Thyroid gland (tissue), 4 donors: ENCODE data around the gene STARD9.
"Not testable (repeated sequence)": the region's sequence is repeated elsewhere in the genome, so short reads cannot be mapped to it uniquely, and the experiment has no call there.

ENCODE experiments used
- CTCF ChIP-seq, 6 experiments: fragments of 200-600 bp in 3 of 6; fragments of 450-650 bp in 3 of 6; sonication (generic) in 3 of 6; IDR thresholded peaks; one replicate each; pipeline ENCODE4 v1.5.1; 2016 to 2019; ENCODE audit warnings: antibody characterized with exemption in 6 of 6, mild to moderate bottlenecking in 2 of 6, inconsistent platforms in 1 of 6, moderate library complexity in 1 of 6
- POLR2A ChIP-seq, 2 donors: fragments of 450-650 bp; IDR thresholded peaks; one replicate each; pipeline ENCODE4 v1.6.1; 2017; ENCODE audit warnings: antibody characterized with exemption in 2 of 2, mild to moderate bottlenecking in 2 of 2, moderate library complexity in 1 of 2

- TF ChIP-seq CTCF, POLR2A (IDR thresholded peaks at IDR 0.05): not testable (repeated sequence)
These were observed 104.7 kb downstream of the STARD9 start for GRCh38 chr15:42680142-42680482.
